Activated T-cell treated with anti-CD3 and anti-CD28 coated beads, Interleukin-2, amount 50 U/mL, for 24 hours (primary cell): ENCODE measurements around the gene NRF1.

Experiments used
- DNase-seq: peaks from one replicate; pipeline ENCODE4 v3.0.0-alpha.2; 2020
- H3K27ac Mint-ChIP-seq: 2 replicates; pipeline ENCODE4 v1.8.0; 2020; ENCODE audit warnings: mild to moderate bottlenecking, mixed read lengths
- H3K27me3 Mint-ChIP-seq: 2 replicates; pipeline ENCODE4 v1.8.0; 2020; ENCODE audit warnings: mixed read lengths
- H3K36me3 Mint-ChIP-seq: 2 replicates; pipeline ENCODE4 v1.8.0; 2020; ENCODE audit warnings: low read depth, mixed read lengths
- H3K4me1 Mint-ChIP-seq: 2 replicates; pipeline ENCODE4 v1.8.0; 2020; ENCODE audit warnings: low read depth, mixed read lengths
- H3K4me3 Mint-ChIP-seq: 2 replicates; pipeline ENCODE4 v1.8.0; 2020; ENCODE audit warnings: mild to moderate bottlenecking, moderate library complexity, mixed read lengths
- H3K9me3 Mint-ChIP-seq: 2 replicates; pipeline ENCODE4 v1.8.0; 2020; ENCODE audit warnings: mixed read lengths

The NRF1 gene

GRCh38 chr7:129799350-129799955 is 187.9 kb downstream of the NRF1 start:
- Mint-ChIP-seq H3K9me3 (no peaks in the 10 kb centered on the region), H3K4me1 (no peaks in the 10 kb centered on the region), H3K36me3 (no peaks in the 10 kb centered on the region), H3K4me3 (no peak overlapping the region), H3K27me3 (no peaks in the 10 kb centered on the region), H3K27ac (no peak overlapping the region)
- no peak for DNase-seq

- Mint-ChIP-seq H3K27me3 (no peaks in the 10 kb centered on the region), H3K27ac (no peak overlapping the region), H3K4me3 (no peak overlapping the region), H3K9me3 (no peaks in the 10 kb centered on the region), H3K4me1 (no peaks in the 10 kb centered on the region), H3K36me3 (no peaks in the 10 kb centered on the region)
- DNase-seq = no peak
These were observed 189.4 kb downstream of the NRF1 start for GRCh38 chr7:129800901-129801300.

GRCh38 chr7:129801882-129802281 is 190.4 kb downstream of the NRF1 start:
- Mint-ChIP-seq H3K27ac (no peak overlapping the region), H3K9me3 (no peaks in the 10 kb centered on the region), H3K36me3 (no peaks in the 10 kb centered on the region), H3K27me3 (no peaks in the 10 kb centered on the region), H3K4me3 (no peak overlapping the region), H3K4me1 (no peaks in the 10 kb centered on the region)
- DNase-seq = no peak

GRCh38 chr7:129803546-129804081 is 192.1 kb downstream of the NRF1 start:
- H3K4me1 Mint-ChIP-seq = no peaks in the 10 kb centered on the region

GRCh38 chr7:129804111-129804889 is 192.8 kb downstream of the NRF1 start:
- Mint-ChIP-seq H3K27me3 (no peaks in the 10 kb centered on the region), H3K4me3 (no peak overlapping the region), H3K9me3 (no peaks in the 10 kb centered on the region), H3K4me1 (no peaks in the 10 kb centered on the region), H3K36me3 (no peaks in the 10 kb centered on the region), H3K27ac (no peak overlapping the region)
- no peak for DNase-seq

More at GRCh38 chr7:129803546-129804081, 192.1 kb downstream of the NRF1 start:
- Mint-ChIP-seq H3K27me3 (no peaks in the 10 kb centered on the region), H3K36me3 (no peaks in the 10 kb centered on the region), H3K9me3 (no peaks in the 10 kb centered on the region), H3K4me3 (no peak overlapping the region), H3K27ac (no peak overlapping the region)
- no peak for DNase-seq

GRCh38 chr7:129804890-129805719 is 193.6 kb downstream of the NRF1 start:
- Mint-ChIP-seq H3K4me1 (no peaks in the 10 kb centered on the region), H3K27me3 (no peaks in the 10 kb centered on the region), H3K36me3 (no peaks in the 10 kb centered on the region), H3K9me3 (no peaks in the 10 kb centered on the region), H3K4me3 (no peak overlapping the region), H3K27ac (no peak overlapping the region)
- no peak for DNase-seq
